Measurements from ENCODE around the gene POU2AF1. TPM values are rescaled to one million over a fixed set of nuclear protein-coding genes. Genes with fewer than 3 reads are reported as not detected.

Gene POU2AF1
- total and polyA plus RNA-seq, 12 donors: 0.03 to 1.7 (median 0.55) TPM; not detected in 6

- Histone ChIP-seq H3K9me3 (replicated peaks in 1 of 3) (no peaks in the 10 kb centered on the region), H3K4me1 (replicated peaks in 1 of 2) (no peaks in the 10 kb centered on the region), H3K4me3 (no peak overlapping the region), H3K36me3 (replicated peaks in 1 of 2) (no peaks in the 10 kb centered on the region), H3K27ac (no peak overlapping the region), H3K27me3 (no peaks in the 10 kb centered on the region)
- DNase-seq: no peak
- TF ChIP-seq POLR2A (IDR thresholded peaks at IDR 0.05): no peak
- TF ChIP-seq, protein P1, sequence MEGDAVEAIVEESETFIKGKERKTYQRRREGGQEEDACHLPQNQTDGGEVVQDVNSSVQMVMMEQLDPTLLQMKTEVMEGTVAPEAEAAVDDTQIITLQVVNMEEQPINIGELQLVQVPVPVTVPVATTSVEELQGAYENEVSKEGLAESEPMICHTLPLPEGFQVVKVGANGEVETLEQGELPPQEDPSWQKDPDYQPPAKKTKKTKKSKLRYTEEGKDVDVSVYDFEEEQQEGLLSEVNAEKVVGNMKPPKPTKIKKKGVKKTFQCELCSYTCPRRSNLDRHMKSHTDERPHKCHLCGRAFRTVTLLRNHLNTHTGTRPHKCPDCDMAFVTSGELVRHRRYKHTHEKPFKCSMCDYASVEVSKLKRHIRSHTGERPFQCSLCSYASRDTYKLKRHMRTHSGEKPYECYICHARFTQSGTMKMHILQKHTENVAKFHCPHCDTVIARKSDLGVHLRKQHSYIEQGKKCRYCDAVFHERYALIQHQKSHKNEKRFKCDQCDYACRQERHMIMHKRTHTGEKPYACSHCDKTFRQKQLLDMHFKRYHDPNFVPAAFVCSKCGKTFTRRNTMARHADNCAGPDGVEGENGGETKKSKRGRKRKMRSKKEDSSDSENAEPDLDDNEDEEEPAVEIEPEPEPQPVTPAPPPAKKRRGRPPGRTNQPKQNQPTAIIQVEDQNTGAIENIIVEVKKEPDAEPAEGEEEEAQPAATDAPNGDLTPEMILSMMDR (IDR thresholded peaks at IDR 0.05): no peak
- WGBS, 4 donors: 82 to 96% (median 89%) methylated on average over 3 of the region's 3 CpGs
- intact Hi-C loops (cut with DNase I): no loop called here
Observed at GRCh38 chr11:111370270-111370901, 8.7 kb downstream of the POU2AF1 start.

GRCh38 chr11:111368285-111368560, 10.9 kb downstream of the POU2AF1 start:
- Histone ChIP-seq H3K36me3 (replicated peaks in 1 of 2) (no peaks in the 10 kb centered on the region), H3K27me3 (no peaks in the 10 kb centered on the region), H3K4me1 (replicated peaks in 1 of 2) (no peaks in the 10 kb centered on the region), H3K4me3 (no peak overlapping the region), H3K9me3 (replicated peaks in 1 of 3) (no peaks in the 10 kb centered on the region), H3K27ac (no peak overlapping the region)
- WGBS, 4 donors: 88 to 98% (median 95%) methylated on average over 2 of the region's 2 CpGs
- intact Hi-C loops (cut with DNase I): loop anchor here in 1 of 2 donors (10.0 kb wide), 1 partner anchor 57 kb away; no protein-coding TSS in a partner anchor
- TF ChIP-seq, protein P1 (IDR thresholded peaks at IDR 0.05): no peak
- TF ChIP-seq POLR2A (IDR thresholded peaks at IDR 0.05): no peak
- no peak for DNase-seq

GRCh38 chr11:111367411-111368284, 11.4 kb downstream of the POU2AF1 start:
- 80 to 88% (median 81%) methylated on average over 12 of the region's 12 CpGs for WGBS, 4 donors
- Histone ChIP-seq H3K9me3 (replicated peaks in 1 of 3) (no peaks in the 10 kb centered on the region), H3K27me3 (no peaks in the 10 kb centered on the region), H3K4me3 (no peak overlapping the region), H3K36me3 (replicated peaks in 1 of 2) (no peaks in the 10 kb centered on the region), H3K4me1 (replicated peaks in 1 of 2) (no peaks in the 10 kb centered on the region), H3K27ac (no peak overlapping the region)
- TF ChIP-seq, protein P1 (IDR thresholded peaks at IDR 0.05): no peak
- TF ChIP-seq POLR2A (IDR thresholded peaks at IDR 0.05): no peak
- DNase-seq: no peak
- intact Hi-C loops (cut with DNase I): loop anchor here in 1 of 2 donors (10.0 kb wide), 1 partner anchor 57 kb away; no protein-coding TSS in a partner anchor

DNA sequence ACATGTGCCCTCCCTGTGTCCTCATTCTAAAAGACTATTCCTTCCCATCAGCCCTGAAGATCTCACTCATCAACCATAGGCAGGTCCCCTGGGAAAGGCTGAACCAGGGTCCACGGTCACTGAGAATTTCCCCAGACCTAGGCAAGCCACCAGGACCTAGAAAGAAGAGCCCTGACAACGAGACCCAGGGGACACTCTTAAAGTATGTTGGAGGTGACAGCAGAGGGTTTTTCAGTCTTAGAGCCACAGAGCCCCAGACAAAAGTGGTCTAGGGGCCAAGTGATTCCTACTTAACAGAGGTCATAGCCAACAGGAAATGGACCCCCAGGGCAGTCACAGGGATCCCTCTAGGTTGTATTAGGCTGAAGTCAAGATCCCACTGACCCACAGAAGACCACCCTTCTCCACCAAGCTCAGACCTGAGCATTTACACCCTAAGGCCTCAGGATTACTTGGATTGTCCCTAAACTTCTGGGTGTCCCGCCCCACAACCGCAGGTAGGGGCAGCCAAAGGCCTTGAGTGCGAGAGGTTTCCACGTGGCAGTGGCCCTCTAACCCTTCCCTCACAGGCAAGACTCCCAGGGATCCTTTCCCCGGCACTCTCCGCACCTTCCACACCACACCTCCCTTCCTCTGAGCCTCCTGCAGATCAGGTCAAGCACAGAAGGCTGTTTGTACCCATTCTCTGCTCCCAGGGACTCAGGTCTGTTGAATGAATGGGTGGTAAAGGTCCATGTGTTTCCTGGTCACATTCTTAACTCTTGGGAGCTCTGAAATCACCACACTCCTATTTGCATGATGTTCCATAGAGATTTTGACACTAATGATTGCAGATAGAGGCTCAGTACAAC, 12.3 kb downstream of the POU2AF1 start:
- intact Hi-C loops (cut with DNase I): loop anchor here in 1 of 2 donors (10.0 kb wide), 1 partner anchor 58 kb away; no protein-coding TSS in a partner anchor
- Histone ChIP-seq H3K9me3 (replicated peaks in 1 of 3) (no peaks in the 10 kb centered on the region), H3K4me3 (no peak overlapping the region), H3K27me3 (no peaks in the 10 kb centered on the region), H3K36me3 (replicated peaks in 1 of 2) (no peaks in the 10 kb centered on the region), H3K4me1 (replicated peaks in 1 of 2) (no peaks in the 10 kb centered on the region), H3K27ac (no peak overlapping the region)
- 83 to 91% (median 90%) methylated on average over 7 to 8 of the region's 8 CpGs for WGBS, 4 donors
- no peak for DNase-seq
- TF ChIP-seq, protein P1 (IDR thresholded peaks at IDR 0.05): no peak
- TF ChIP-seq POLR2A (IDR thresholded peaks at IDR 0.05): no peak

All from adrenal gland (tissue), 12 donors.